Measurements from ENCODE around the gene HTN1.
"Not testable (repeated sequence)": the region's sequence is repeated elsewhere in the genome, so short reads cannot be mapped to it uniquely, and the experiment has no call there.

Gene HTN1

GRCh38 chr4:70050138-70050537, at the start of gene HTN1:
TSS of gene HTN1 (plus strand) at chr4:70050438. CDS start at chr4:70053077, 2,639 bp downstream.
- H3K27me3 Mint-ChIP-seq (ENCODE audit: low read depth); H3K36me3 Mint-ChIP-seq (ENCODE audit: low read depth): not testable (repeated sequence)

GRCh38 chr4:70000711-70001110, 49.5 kb upstream of the HTN1 start:
- peaks cover 3% of the 10 kb centered on the region for H3K27me3 Mint-ChIP-seq (ENCODE audit: low read depth)
- no peaks in the 10 kb centered on the region for H3K4me1 Mint-ChIP-seq (ENCODE audit: low read depth)
- H3K4me3 Mint-ChIP-seq, result no peak overlapping the region
- H3K9me3 Mint-ChIP-seq, result no peaks in the 10 kb centered on the region
- no peak overlapping the region for H3K27ac Mint-ChIP-seq
- H3K36me3 Mint-ChIP-seq (ENCODE audit: low read depth), result no peaks in the 10 kb centered on the region

More at GRCh38 chr4:70050138-70050537, at the start of gene HTN1:
- not testable (repeated sequence) for H3K4me3 Mint-ChIP-seq; H3K27ac Mint-ChIP-seq; H3K4me1 Mint-ChIP-seq (ENCODE audit: low read depth); H3K9me3 Mint-ChIP-seq

- no peaks in the 10 kb centered on the region for H3K4me1 Mint-ChIP-seq (ENCODE audit: low read depth)
- H3K4me3 Mint-ChIP-seq, result no peak overlapping the region
- H3K27ac Mint-ChIP-seq, result no peak overlapping the region
- peaks cover 3% of the 10 kb centered on the region for H3K27me3 Mint-ChIP-seq (ENCODE audit: low read depth)
- H3K9me3 Mint-ChIP-seq, result no peaks in the 10 kb centered on the region
- H3K36me3 Mint-ChIP-seq (ENCODE audit: low read depth), result no peaks in the 10 kb centered on the region
Observed at GRCh38 chr4:70002507-70002906, 47.7 kb upstream of the HTN1 start.

- Mint-ChIP-seq H3K36me3 (ENCODE audit: low read depth) (no peaks in the 10 kb centered on the region), H3K9me3 (no peaks in the 10 kb centered on the region), H3K4me1 (ENCODE audit: low read depth) (no peaks in the 10 kb centered on the region), H3K27ac (no peak overlapping the region), H3K27me3 (ENCODE audit: low read depth) (peaks cover 3% of the 10 kb centered on the region), H3K4me3 (no peak overlapping the region)
Observed at GRCh38 chr4:70008771-70009170, 41.5 kb upstream of the HTN1 start.

- not testable (repeated sequence) for H3K4me1 Mint-ChIP-seq (ENCODE audit: low read depth); H3K36me3 Mint-ChIP-seq (ENCODE audit: low read depth); H3K9me3 Mint-ChIP-seq; H3K4me3 Mint-ChIP-seq; H3K27ac Mint-ChIP-seq; H3K27me3 Mint-ChIP-seq (ENCODE audit: low read depth)
Observed at GRCh38 chr4:70019006-70019405, 31.2 kb upstream of the HTN1 start.

- H3K27ac Mint-ChIP-seq, result no peak overlapping the region
- H3K27me3 Mint-ChIP-seq (ENCODE audit: low read depth), result no peaks in the 10 kb centered on the region
- no peak overlapping the region for H3K4me3 Mint-ChIP-seq
- H3K36me3 Mint-ChIP-seq (ENCODE audit: low read depth), result no peaks in the 10 kb centered on the region
- H3K9me3 Mint-ChIP-seq, result no peaks in the 10 kb centered on the region
- no peaks in the 10 kb centered on the region for H3K4me1 Mint-ChIP-seq (ENCODE audit: low read depth)
Observed at GRCh38 chr4:70023218-70023617, 27.0 kb upstream of the HTN1 start.

- H3K36me3 Mint-ChIP-seq (ENCODE audit: low read depth), result no peaks in the 10 kb centered on the region
- H3K9me3 Mint-ChIP-seq, result no peaks in the 10 kb centered on the region
- no peaks in the 10 kb centered on the region for H3K4me1 Mint-ChIP-seq (ENCODE audit: low read depth)
- H3K27ac Mint-ChIP-seq, result no peak overlapping the region
- H3K4me3 Mint-ChIP-seq, result no peak overlapping the region
- no peaks in the 10 kb centered on the region for H3K27me3 Mint-ChIP-seq (ENCODE audit: low read depth)
Observed at GRCh38 chr4:70027011-70027410, 23.2 kb upstream of the HTN1 start.

GRCh38 chr4:70028159-70028558, 22.1 kb upstream of the HTN1 start, which contains the start of gene HTN3:
TSS of gene HTN3 (plus strand) at chr4:70028459. CDS start at chr4:70030741, 2,282 bp downstream.
- H3K27ac Mint-ChIP-seq; H3K4me3 Mint-ChIP-seq; H3K9me3 Mint-ChIP-seq; H3K27me3 Mint-ChIP-seq (ENCODE audit: low read depth); H3K4me1 Mint-ChIP-seq (ENCODE audit: low read depth); H3K36me3 Mint-ChIP-seq (ENCODE audit: low read depth): not testable (repeated sequence)

GRCh38 chr4:70037559-70037958, 12.7 kb upstream of the HTN1 start:
- H3K9me3 Mint-ChIP-seq; H3K27ac Mint-ChIP-seq; H3K36me3 Mint-ChIP-seq (ENCODE audit: low read depth); H3K27me3 Mint-ChIP-seq (ENCODE audit: low read depth); H3K4me1 Mint-ChIP-seq (ENCODE audit: low read depth); H3K4me3 Mint-ChIP-seq: not testable (repeated sequence)

GRCh38 chr4:70039928-70040327, 10.3 kb upstream of the HTN1 start:
- H3K9me3 Mint-ChIP-seq; H3K36me3 Mint-ChIP-seq (ENCODE audit: low read depth); H3K4me1 Mint-ChIP-seq (ENCODE audit: low read depth); H3K27ac Mint-ChIP-seq; H3K4me3 Mint-ChIP-seq; H3K27me3 Mint-ChIP-seq (ENCODE audit: low read depth): not testable (repeated sequence)

- Mint-ChIP-seq H3K4me3 (no peak overlapping the region), H3K4me1 (ENCODE audit: low read depth) (no peaks in the 10 kb centered on the region), H3K9me3 (peaks cover 8% of the 10 kb centered on the region), H3K36me3 (ENCODE audit: low read depth) (no peaks in the 10 kb centered on the region), H3K27me3 (ENCODE audit: low read depth) (no peaks in the 10 kb centered on the region), H3K27ac (no peak overlapping the region)
Observed at GRCh38 chr4:70041652-70042286, 8.5 kb upstream of the HTN1 start.

GRCh38 chr4:70056534-70056933, 6.3 kb downstream of the HTN1 start:
- not testable (repeated sequence) for H3K27me3 Mint-ChIP-seq (ENCODE audit: low read depth); H3K36me3 Mint-ChIP-seq (ENCODE audit: low read depth); H3K4me1 Mint-ChIP-seq (ENCODE audit: low read depth); H3K4me3 Mint-ChIP-seq; H3K27ac Mint-ChIP-seq; H3K9me3 Mint-ChIP-seq

GRCh38 chr4:70057651-70058050, 7.4 kb downstream of the HTN1 start:
- Mint-ChIP-seq H3K9me3 (no peaks in the 10 kb centered on the region), H3K36me3 (ENCODE audit: low read depth) (no peaks in the 10 kb centered on the region), H3K27ac (no peak overlapping the region), H3K4me1 (ENCODE audit: low read depth) (no peaks in the 10 kb centered on the region), H3K4me3 (no peak overlapping the region), H3K27me3 (ENCODE audit: low read depth) (no peaks in the 10 kb centered on the region)

GRCh38 chr4:70059149-70059548, 8.9 kb downstream of the HTN1 start:
- Mint-ChIP-seq H3K4me3 (no peak overlapping the region), H3K9me3 (no peaks in the 10 kb centered on the region), H3K27me3 (ENCODE audit: low read depth) (no peaks in the 10 kb centered on the region), H3K27ac (no peak overlapping the region), H3K36me3 (ENCODE audit: low read depth) (no peaks in the 10 kb centered on the region), H3K4me1 (ENCODE audit: low read depth) (no peaks in the 10 kb centered on the region)

- Mint-ChIP-seq H3K9me3 (no peaks in the 10 kb centered on the region), H3K4me1 (ENCODE audit: low read depth) (no peaks in the 10 kb centered on the region), H3K27me3 (ENCODE audit: low read depth) (no peaks in the 10 kb centered on the region), H3K27ac (no peak overlapping the region), H3K36me3 (ENCODE audit: low read depth) (no peaks in the 10 kb centered on the region), H3K4me3 (no peak overlapping the region)
Observed at GRCh38 chr4:70062000-70062399, 11.8 kb downstream of the HTN1 start.

- H3K4me1 Mint-ChIP-seq (ENCODE audit: low read depth), result no peaks in the 10 kb centered on the region
- H3K4me3 Mint-ChIP-seq, result no peak overlapping the region
- no peaks in the 10 kb centered on the region for H3K36me3 Mint-ChIP-seq (ENCODE audit: low read depth)
- H3K27ac Mint-ChIP-seq, result no peak overlapping the region
- no peaks in the 10 kb centered on the region for H3K9me3 Mint-ChIP-seq
- no peaks in the 10 kb centered on the region for H3K27me3 Mint-ChIP-seq (ENCODE audit: low read depth)
Observed at GRCh38 chr4:70080205-70080604, 30.0 kb downstream of the HTN1 start.
